Activated CD4-positive, alpha-beta T cell treated with anti-CD3 and anti-CD28 coated beads, Interleukin-10, Interleukin-2, amounts not matched to agents 100 ng/mL and 50 ng/mL, durations not matched to agents 16 hours and 8 hours (primary cell): Measurements from ENCODE around the gene CHN2.

Experiments used
- DNase-seq: peaks from one replicate; pipeline ENCODE4 v3.0.0-alpha.2; 2020

CHN2 gene

GRCh38 chr7:29445736-29446135 is 251.2 kb downstream of the CHN2 start:
- no peak for DNase-seq

- DNase-seq = no peak
These were observed 253.3 kb downstream of the CHN2 start for GRCh38 chr7:29447828-29448227.

- DNase-seq = no peak
These were observed 255.1 kb downstream of the CHN2 start for GRCh38 chr7:29449569-29450260.

- DNase-seq = no peak
These were observed 258.4 kb downstream of the CHN2 start for GRCh38 chr7:29453021-29453420.

GRCh38 chr7:29454464-29454863 is 259.9 kb downstream of the CHN2 start:
- DNase-seq = no peak

- no peak for DNase-seq
These were observed 260.4 kb downstream of the CHN2 start for GRCh38 chr7:29454899-29455451.

GRCh38 chr7:29457141-29457561 is 262.6 kb downstream of the CHN2 start:
- no peak for DNase-seq

- DNase-seq = no peak
These were observed 263.0 kb downstream of the CHN2 start for GRCh38 chr7:29457565-29458011.

- no peak for DNase-seq
These were observed 264.4 kb downstream of the CHN2 start for GRCh38 chr7:29458933-29459332.

GRCh38 chr7:29459589-29459988 is 265.0 kb downstream of the CHN2 start:
- DNase-seq = no peak

GRCh38 chr7:29461996-29462395 is 267.4 kb downstream of the CHN2 start:
- no peak for DNase-seq

- no peak for DNase-seq
These were observed 269.1 kb downstream of the CHN2 start for GRCh38 chr7:29463504-29464158.

GRCh38 chr7:29464753-29465152 is 270.2 kb downstream of the CHN2 start:
- no peak for DNase-seq

- DNase-seq = no peak
These were observed 272.8 kb downstream of the CHN2 start for GRCh38 chr7:29467193-29467926.

- no peak for DNase-seq
These were observed 273.6 kb downstream of the CHN2 start for GRCh38 chr7:29468196-29468595.

- no peak for DNase-seq
These were observed 274.7 kb downstream of the CHN2 start for GRCh38 chr7:29469281-29469680.

GRCh38 chr7:29469976-29470557 is 275.5 kb downstream of the CHN2 start:
- DNase-seq = no peak

- DNase-seq = no peak
These were observed 277.0 kb downstream of the CHN2 start for GRCh38 chr7:29471444-29472138.

GRCh38 chr7:29476916-29477315 is 282.3 kb downstream of the CHN2 start:
- no peak for DNase-seq

GRCh38 chr7:29478226-29478625 is 283.7 kb downstream of the CHN2 start:
- DNase-seq = no peak

- no peak for DNase-seq
These were observed 284.2 kb downstream of the CHN2 start for GRCh38 chr7:29478687-29479240.
